ENCODE measurements around the gene PBX4.

The PBX4 gene

DNA sequence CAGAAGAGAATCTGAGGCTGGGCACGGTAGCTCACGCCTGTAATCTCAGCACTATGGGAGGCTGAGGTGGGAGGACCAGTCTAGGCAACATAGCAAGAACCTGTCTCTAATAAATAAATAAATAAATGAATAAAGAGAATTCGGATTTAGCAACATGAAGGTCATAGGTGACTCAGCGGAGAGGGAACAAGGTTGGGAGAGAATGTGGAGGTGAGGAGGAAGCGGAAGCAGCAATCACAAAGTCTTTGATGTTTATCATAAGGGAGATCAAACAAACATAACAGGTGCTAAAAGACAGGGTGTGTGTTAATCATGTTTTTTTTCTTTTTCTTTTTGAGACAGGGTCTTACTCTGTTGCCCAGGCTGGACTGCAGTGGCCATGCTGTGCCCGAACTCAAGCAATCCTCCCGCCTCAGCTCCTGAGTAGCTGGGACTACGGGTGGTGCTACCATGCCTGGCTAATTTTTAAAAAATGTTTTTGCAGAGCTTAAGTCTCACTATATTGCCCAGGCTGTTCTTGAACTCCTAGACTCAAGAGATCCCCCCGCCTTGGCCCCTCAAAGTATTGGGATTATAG, 16.3 kb downstream of the PBX4 start:
- H3K4me3 ChIP-seq (ENCODE audit: low read depth, low read length) = no peak overlapping the region
- H3K4me1 ChIP-seq (ENCODE audit: control insufficient read depth, insufficient read depth, low read length) = no peaks in the 10 kb centered on the region
- H3K27ac ChIP-seq (ENCODE audit: extremely low read depth, low read depth, low read length) = no peak overlapping the region
- no peaks in the 10 kb centered on the region; a peak in 1 of 3 replicates for H3K36me3 ChIP-seq (ENCODE audit: control insufficient read depth in 2 of 2, insufficient read depth in 1 of 2, low read length in 2 of 2)
- H3K9me3 ChIP-seq (ENCODE audit: control insufficient read depth, insufficient read depth, low read depth, low read length) = no peaks in the 10 kb centered on the region
- no peak for TF ChIP-seq WT1 (tag by site-specific recombination; IDR thresholded peaks at IDR 0.05)
- TF ChIP-seq YY2 (tag by site-specific recombination; IDR thresholded peaks at IDR 0.05) = no peak
- TF ChIP-seq, protein P1, sequence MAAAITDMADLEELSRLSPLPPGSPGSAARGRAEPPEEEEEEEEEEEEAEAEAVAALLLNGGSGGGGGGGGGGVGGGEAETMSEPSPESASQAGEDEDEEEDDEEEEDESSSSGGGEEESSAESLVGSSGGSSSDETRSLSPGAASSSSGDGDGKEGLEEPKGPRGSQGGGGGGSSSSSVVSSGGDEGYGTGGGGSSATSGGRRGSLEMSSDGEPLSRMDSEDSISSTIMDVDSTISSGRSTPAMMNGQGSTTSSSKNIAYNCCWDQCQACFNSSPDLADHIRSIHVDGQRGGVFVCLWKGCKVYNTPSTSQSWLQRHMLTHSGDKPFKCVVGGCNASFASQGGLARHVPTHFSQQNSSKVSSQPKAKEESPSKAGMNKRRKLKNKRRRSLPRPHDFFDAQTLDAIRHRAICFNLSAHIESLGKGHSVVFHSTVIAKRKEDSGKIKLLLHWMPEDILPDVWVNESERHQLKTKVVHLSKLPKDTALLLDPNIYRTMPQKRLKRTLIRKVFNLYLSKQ (tag by site-specific recombination; IDR thresholded peaks at IDR 0.05; ENCODE audit: borderline replicate concordance) = no peak
- TF ChIP-seq ZNF292 (tag by site-specific recombination; IDR thresholded peaks at IDR 0.05; ENCODE audit: borderline replicate concordance, low read depth) = no peak
- TF ChIP-seq ZNF341 (tag by site-specific recombination; IDR thresholded peaks at IDR 0.05; ENCODE audit: low read depth) = no peak
- POLR2A ChIA-PET = interaction anchor here (0.6 kb wide), 1 partner anchor 277 kb away, joined by 3 read pairs; no protein-coding TSS in a partner anchor
- CTCF ChIA-PET = interaction anchor here (0.6 kb wide), 1 partner anchor 125 kb away, joined by 3 read pairs; no protein-coding TSS in a partner anchor

DNA sequence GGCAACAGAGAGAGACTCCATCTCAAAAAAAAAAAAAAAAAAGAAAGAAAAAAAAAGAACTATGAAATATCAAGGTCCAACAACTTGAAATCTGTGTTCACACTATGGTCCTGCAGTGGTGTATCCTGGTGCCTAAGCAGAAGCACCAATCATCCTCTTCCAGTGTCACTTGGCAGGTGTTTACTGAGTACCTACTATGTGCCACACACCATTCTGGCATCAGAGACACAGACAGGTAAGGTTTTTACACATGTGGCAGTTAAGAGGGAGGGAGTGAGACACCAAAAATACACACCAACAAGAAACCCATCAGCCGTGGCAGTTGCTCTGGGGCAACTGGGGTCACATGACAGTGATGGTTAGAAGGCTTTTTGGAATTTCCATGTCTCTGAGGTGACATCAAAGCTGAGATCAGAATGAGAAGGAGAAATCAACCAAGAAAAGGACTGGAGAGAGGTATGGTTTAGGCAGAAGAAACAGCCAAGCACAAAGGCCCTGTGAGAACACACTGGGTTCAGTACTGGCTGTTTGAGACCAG, 17.6 kb downstream of the PBX4 start:
- ChIA-PET POLR2A (no interaction called here), CTCF (interaction anchor here (0.7 to 0.9 kb wide), 2 partner anchors 45 to 68 kb away, joined by 3 read pairs; no protein-coding TSS in a partner anchor)
- no peaks in the 10 kb centered on the region; a peak in 1 of 3 replicates for H3K36me3 ChIP-seq (ENCODE audit: control insufficient read depth in 2 of 2, insufficient read depth in 1 of 2, low read length in 2 of 2)
- H3K4me3 ChIP-seq (ENCODE audit: low read depth, low read length) = no peak overlapping the region
- no peak for TF ChIP-seq ZNF777 (tag by site-specific recombination; IDR thresholded peaks at IDR 0.05; ENCODE audit: borderline replicate concordance)
- TF ChIP-seq MZF1 (tag by site-specific recombination; IDR thresholded peaks at IDR 0.05; ENCODE audit: borderline replicate concordance) = no peak
- TF ChIP-seq, protein P2, sequence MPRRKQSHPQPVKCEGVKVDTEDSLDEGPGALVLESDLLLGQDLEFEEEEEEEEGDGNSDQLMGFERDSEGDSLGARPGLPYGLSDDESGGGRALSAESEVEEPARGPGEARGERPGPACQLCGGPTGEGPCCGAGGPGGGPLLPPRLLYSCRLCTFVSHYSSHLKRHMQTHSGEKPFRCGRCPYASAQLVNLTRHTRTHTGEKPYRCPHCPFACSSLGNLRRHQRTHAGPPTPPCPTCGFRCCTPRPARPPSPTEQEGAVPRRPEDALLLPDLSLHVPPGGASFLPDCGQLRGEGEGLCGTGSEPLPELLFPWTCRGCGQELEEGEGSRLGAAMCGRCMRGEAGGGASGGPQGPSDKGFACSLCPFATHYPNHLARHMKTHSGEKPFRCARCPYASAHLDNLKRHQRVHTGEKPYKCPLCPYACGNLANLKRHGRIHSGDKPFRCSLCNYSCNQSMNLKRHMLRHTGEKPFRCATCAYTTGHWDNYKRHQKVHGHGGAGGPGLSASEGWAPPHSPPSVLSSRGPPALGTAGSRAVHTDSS (tag by site-specific recombination; IDR thresholded peaks at IDR 0.05) = no peak
- TF ChIP-seq ZBTB1 (tag by site-specific recombination; IDR thresholded peaks at IDR 0.05) = no peak
- no peak for TF ChIP-seq ZNF549 (tag by site-specific recombination; IDR thresholded peaks at IDR 0.05)
- no peak for TF ChIP-seq ZNF24 (tag by site-specific recombination; IDR thresholded peaks at IDR 0.05)
- TF ChIP-seq, protein P3, sequence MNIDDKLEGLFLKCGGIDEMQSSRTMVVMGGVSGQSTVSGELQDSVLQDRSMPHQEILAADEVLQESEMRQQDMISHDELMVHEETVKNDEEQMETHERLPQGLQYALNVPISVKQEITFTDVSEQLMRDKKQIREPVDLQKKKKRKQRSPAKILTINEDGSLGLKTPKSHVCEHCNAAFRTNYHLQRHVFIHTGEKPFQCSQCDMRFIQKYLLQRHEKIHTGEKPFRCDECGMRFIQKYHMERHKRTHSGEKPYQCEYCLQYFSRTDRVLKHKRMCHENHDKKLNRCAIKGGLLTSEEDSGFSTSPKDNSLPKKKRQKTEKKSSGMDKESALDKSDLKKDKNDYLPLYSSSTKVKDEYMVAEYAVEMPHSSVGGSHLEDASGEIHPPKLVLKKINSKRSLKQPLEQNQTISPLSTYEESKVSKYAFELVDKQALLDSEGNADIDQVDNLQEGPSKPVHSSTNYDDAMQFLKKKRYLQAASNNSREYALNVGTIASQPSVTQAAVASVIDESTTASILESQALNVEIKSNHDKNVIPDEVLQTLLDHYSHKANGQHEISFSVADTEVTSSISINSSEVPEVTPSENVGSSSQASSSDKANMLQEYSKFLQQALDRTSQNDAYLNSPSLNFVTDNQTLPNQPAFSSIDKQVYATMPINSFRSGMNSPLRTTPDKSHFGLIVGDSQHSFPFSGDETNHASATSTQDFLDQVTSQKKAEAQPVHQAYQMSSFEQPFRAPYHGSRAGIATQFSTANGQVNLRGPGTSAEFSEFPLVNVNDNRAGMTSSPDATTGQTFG (tag by site-specific recombination; IDR thresholded peaks at IDR 0.05; ENCODE audit: borderline replicate concordance) = no peak
- no peak for TF ChIP-seq ZNF658 (tag by site-specific recombination; IDR thresholded peaks at IDR 0.05)
- no peak for TF ChIP-seq ZNF501 (tag by site-specific recombination; IDR thresholded peaks at IDR 0.05)
- TF ChIP-seq ZNF248 (tag by site-specific recombination; IDR thresholded peaks at IDR 0.05) = no peak
- TF ChIP-seq ZNF335 (tag by site-specific recombination; conservative IDR thresholded peaks at IDR 0.05) = no peak
- TF ChIP-seq, protein P1 (tag by site-specific recombination; IDR thresholded peaks at IDR 0.05; ENCODE audit: borderline replicate concordance) = no peak
- no peak for TF ChIP-seq ZNF266 (tag by site-specific recombination; IDR thresholded peaks at IDR 0.05; ENCODE audit: low read depth)
- no peak for TF ChIP-seq ZNF707 (tag by site-specific recombination; IDR thresholded peaks at IDR 0.05)
- TF ChIP-seq, protein P4, sequence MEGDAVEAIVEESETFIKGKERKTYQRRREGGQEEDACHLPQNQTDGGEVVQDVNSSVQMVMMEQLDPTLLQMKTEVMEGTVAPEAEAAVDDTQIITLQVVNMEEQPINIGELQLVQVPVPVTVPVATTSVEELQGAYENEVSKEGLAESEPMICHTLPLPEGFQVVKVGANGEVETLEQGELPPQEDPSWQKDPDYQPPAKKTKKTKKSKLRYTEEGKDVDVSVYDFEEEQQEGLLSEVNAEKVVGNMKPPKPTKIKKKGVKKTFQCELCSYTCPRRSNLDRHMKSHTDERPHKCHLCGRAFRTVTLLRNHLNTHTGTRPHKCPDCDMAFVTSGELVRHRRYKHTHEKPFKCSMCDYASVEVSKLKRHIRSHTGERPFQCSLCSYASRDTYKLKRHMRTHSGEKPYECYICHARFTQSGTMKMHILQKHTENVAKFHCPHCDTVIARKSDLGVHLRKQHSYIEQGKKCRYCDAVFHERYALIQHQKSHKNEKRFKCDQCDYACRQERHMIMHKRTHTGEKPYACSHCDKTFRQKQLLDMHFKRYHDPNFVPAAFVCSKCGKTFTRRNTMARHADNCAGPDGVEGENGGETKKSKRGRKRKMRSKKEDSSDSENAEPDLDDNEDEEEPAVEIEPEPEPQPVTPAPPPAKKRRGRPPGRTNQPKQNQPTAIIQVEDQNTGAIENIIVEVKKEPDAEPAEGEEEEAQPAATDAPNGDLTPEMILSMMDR (tag by site-specific recombination; IDR thresholded peaks at IDR 0.05) = no peak
- no peak for TF ChIP-seq ZNF37A (tag by site-specific recombination; IDR thresholded peaks at IDR 0.05)
- no peak for TF ChIP-seq KLF8 (tag by site-specific recombination; IDR thresholded peaks at IDR 0.05)
- no peak for TF ChIP-seq ZNF394 (tag by site-specific recombination; IDR thresholded peaks at IDR 0.05; ENCODE audit: borderline replicate concordance)
- H3K27ac ChIP-seq (ENCODE audit: extremely low read depth, low read depth, low read length) = no peak overlapping the region
- no peaks in the 10 kb centered on the region for H3K4me1 ChIP-seq (ENCODE audit: control insufficient read depth, insufficient read depth, low read length)
- H3K9me3 ChIP-seq (ENCODE audit: control insufficient read depth, insufficient read depth, low read depth, low read length) = no peaks in the 10 kb centered on the region
